HL-60/S4 treated with retinoic acid at 250 ng/mL for 4 days and 3 days (cell line): ENCODE measurements around the gene HHAT.
"Not testable (repeated sequence)": the region's sequence is repeated elsewhere in the genome, so short reads cannot be mapped to it uniquely, and the experiment has no call there.

ENCODE experiments used
- in situ Hi-C: fragments of 300-500 bp; cut with MboI; formaldehyde crosslinking; loops from 2 replicates; pipeline ENCODE4 v1.7.0; 2022; ENCODE audit warnings: low sequenced_read_pairs

Gene HHAT

GRCh38 chr1:210354305-210354704, 25.6 kb downstream of the HHAT start:
- in situ Hi-C loops, result not testable (repeated sequence)

- in situ Hi-C loops, result no loop called here
These were observed 29.9 kb downstream of the HHAT start for GRCh38 chr1:210358626-210359025.

- in situ Hi-C loops, result no loop called here
These were observed 30.6 kb downstream of the HHAT start for GRCh38 chr1:210359255-210359654.

- in situ Hi-C loops, result loop anchor here (10.0 kb wide), 1 partner anchor 414 kb away; no protein-coding TSS in a partner anchor
These were observed 32.3 kb downstream of the HHAT start for GRCh38 chr1:210360852-210361477.

- in situ Hi-C loops, result loop anchor here (10.0 kb wide), 1 partner anchor 413 kb away; no protein-coding TSS in a partner anchor
These were observed 33.0 kb downstream of the HHAT start for GRCh38 chr1:210361665-210362064.

- in situ Hi-C loops, result loop anchor here (10.0 kb wide), 1 partner anchor 412 kb away; no protein-coding TSS in a partner anchor
These were observed 33.8 kb downstream of the HHAT start for GRCh38 chr1:210362526-210362925.

GRCh38 chr1:210363119-210363518, 34.4 kb downstream of the HHAT start:
- in situ Hi-C loops, result loop anchor here (10.0 kb wide), 1 partner anchor 412 kb away; no protein-coding TSS in a partner anchor

GRCh38 chr1:210364479-210364878, 35.8 kb downstream of the HHAT start:
- in situ Hi-C loops, result loop anchor here (10.0 kb wide), 1 partner anchor 410 kb away; no protein-coding TSS in a partner anchor

GRCh38 chr1:210366767-210367166, 38.1 kb downstream of the HHAT start:
- in situ Hi-C loops, result loop anchor here (10.0 kb wide), 1 partner anchor 408 kb away; no protein-coding TSS in a partner anchor

- in situ Hi-C loops, result loop anchor here (10.0 kb wide), 1 partner anchor 407 kb away; no protein-coding TSS in a partner anchor
These were observed 38.9 kb downstream of the HHAT start for GRCh38 chr1:210367566-210367965.

GRCh38 chr1:210369425-210369824, 40.7 kb downstream of the HHAT start:
- in situ Hi-C loops, result loop anchor here (10.0 kb wide), 1 partner anchor 405 kb away; no protein-coding TSS in a partner anchor

GRCh38 chr1:210371916-210372315, 43.2 kb downstream of the HHAT start:
- in situ Hi-C loops, result no loop called here

GRCh38 chr1:210372491-210372890, 43.8 kb downstream of the HHAT start:
- in situ Hi-C loops, result no loop called here

- in situ Hi-C loops, result no loop called here
These were observed 44.4 kb downstream of the HHAT start for GRCh38 chr1:210372931-210373627.

- in situ Hi-C loops, result no loop called here
These were observed 44.9 kb downstream of the HHAT start for GRCh38 chr1:210373628-210373877.

GRCh38 chr1:210373878-210374599, 45.3 kb downstream of the HHAT start:
- in situ Hi-C loops, result no loop called here

- in situ Hi-C loops, result no loop called here
These were observed 45.9 kb downstream of the HHAT start for GRCh38 chr1:210374600-210374953.

GRCh38 chr1:210376836-210377372, 48.2 kb downstream of the HHAT start:
- in situ Hi-C loops, result no loop called here

- in situ Hi-C loops, result no loop called here
These were observed 49.1 kb downstream of the HHAT start for GRCh38 chr1:210377731-210378333.

GRCh38 chr1:210378736-210379135, 50.0 kb downstream of the HHAT start:
- in situ Hi-C loops, result no loop called here

- in situ Hi-C loops, result no loop called here
These were observed 53.2 kb downstream of the HHAT start for GRCh38 chr1:210381934-210382333.
